Melanocyte of skin (primary cell): ENCODE measurements around the gene MRPS26. TPM values are rescaled to one million over a fixed set of nuclear protein-coding genes. Genes with fewer than 3 reads are reported as not detected.

ENCODE experiments used
- total RNA-seq, 2 donors: library from RNA; depleted of rRNA; stranded (reverse); fragments of >200 nt; gene quantifications; 2 replicates each; pipeline ENCODE4 v1.2.3, GENCODE V29; 2012

Gene MRPS26
- 10 to 100 TPM; 36.8 to 69.3 TPM for total RNA-seq

GRCh38 chr20:3045816-3046676, at the start of gene MRPS26:
Gene MRPS26 (plus strand): TSS chr20:3046052. CDS start chr20:3046069, 17 bp downstream.

GRCh38 chr20:3043322-3043721, 2.5 kb upstream of the MRPS26 start, which contains the start of gene GNRH2:
Gene GNRH2 (plus strand): TSS chr20:3043622. CDS start chr20:3044415, 793 bp downstream.

GRCh38 chr20:3071610-3072529, 26.0 kb downstream of the MRPS26 start, which contains the start of gene OXT:
Gene OXT (plus strand): TSS chr20:3071620. CDS start chr20:3071656, 36 bp downstream.

GRCh38 chr20:3084283-3084985, 38.6 kb downstream of the MRPS26 start, which contains the start of gene AVP:
Gene AVP (minus strand): TSS chr20:3084724. CDS start chr20:3084674, 50 bp downstream.

Other genes starting within 250 kb of the MRPS26 start
- gene CPXM1, start 245.4 kb upstream of the MRPS26 start, total RNA-seq, result not detected
- not detected for gene C20orf141, start 231.1 kb upstream of the MRPS26 start, total RNA-seq
- gene TMEM239, start 229.7 kb upstream of the MRPS26 start, total RNA-seq, result under 1 TPM in 1 of 2 donors, not detected in 1; 0.69 TPM
- 10 to 100 TPM; 25.6 to 33.4 TPM for gene PCED1A, start 205.4 kb upstream of the MRPS26 start, total RNA-seq
- 10 to 100 TPM; 45.4 to 47.0 TPM for gene VPS16, start 205.3 kb upstream of the MRPS26 start, total RNA-seq
- 10 to 100 TPM; 54.9 to 63.0 TPM for gene PTPRA, start 172.6 kb upstream of the MRPS26 start, total RNA-seq
- gene GNRH2, start 2.4 kb upstream of the MRPS26 start, total RNA-seq, result 1 to 10 TPM in 1 of 2 donors, under 1 TPM in 1; 0.67 to 1.0 TPM
- not detected for gene OXT, start 25.6 kb downstream of the MRPS26 start, total RNA-seq
- not detected for gene AVP, start 38.7 kb downstream of the MRPS26 start, total RNA-seq
- gene FASTKD5, start 113.8 kb downstream of the MRPS26 start, total RNA-seq, result 10 to 100 TPM; 17.9 to 25.6 TPM
- gene UBOX5, start 113.8 kb downstream of the MRPS26 start, total RNA-seq, result 1 to 10 TPM; 3.4 to 4.0 TPM
- 1 to 10 TPM; 1.3 to 5.5 TPM for gene LZTS3, start 127.5 kb downstream of the MRPS26 start, total RNA-seq
- 10 to 100 TPM; 32.3 to 32.6 TPM for gene DDRGK1, start 158.6 kb downstream of the MRPS26 start, total RNA-seq
- gene ITPA, start 163.4 kb downstream of the MRPS26 start, total RNA-seq, result 10 to 100 TPM; 23.7 to 40.3 TPM
- gene SLC4A11, start 193.1 kb downstream of the MRPS26 start, total RNA-seq, result 1 to 10 TPM; 1.7 to 2.7 TPM